ENCODE results near the gene ARHGAP42.

The ARHGAP42 gene

DNA sequence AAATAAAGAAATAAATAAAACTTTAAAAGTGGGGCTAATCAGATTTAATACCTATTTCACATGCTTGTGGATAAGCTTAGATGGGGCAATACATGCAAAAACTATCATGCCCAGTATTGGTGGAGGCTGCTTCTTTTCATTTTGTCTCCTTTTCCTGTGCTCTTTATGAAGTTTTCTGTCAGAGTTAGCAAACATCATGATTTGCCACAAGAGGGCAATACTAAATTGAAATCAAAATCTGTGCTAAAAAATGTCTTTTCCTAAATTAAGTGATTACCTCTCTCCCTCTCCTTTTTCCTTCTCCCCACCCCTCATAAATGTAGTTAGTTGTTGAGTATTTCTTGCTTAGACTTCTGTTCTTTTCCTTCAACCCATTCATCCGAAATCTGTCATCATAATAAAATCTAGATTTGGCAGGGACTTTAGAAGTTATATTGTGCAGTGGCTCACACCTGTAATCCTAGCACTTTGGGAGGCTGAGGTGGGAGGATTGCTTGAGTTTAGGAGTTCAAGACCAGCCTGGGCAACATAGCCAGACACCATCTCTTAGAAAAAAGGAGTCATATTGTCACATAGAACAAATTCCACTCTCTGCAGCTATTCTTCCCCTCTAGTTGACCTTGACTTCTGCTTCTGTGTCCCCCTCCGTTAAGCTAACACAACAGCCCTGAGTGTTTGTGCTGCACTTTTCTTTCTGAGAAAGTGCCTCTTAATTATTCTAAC is 4.7 kb upstream of the ARHGAP42 start:
- DNase-seq (ENCODE audit: low read depth), result no peak

DNA sequence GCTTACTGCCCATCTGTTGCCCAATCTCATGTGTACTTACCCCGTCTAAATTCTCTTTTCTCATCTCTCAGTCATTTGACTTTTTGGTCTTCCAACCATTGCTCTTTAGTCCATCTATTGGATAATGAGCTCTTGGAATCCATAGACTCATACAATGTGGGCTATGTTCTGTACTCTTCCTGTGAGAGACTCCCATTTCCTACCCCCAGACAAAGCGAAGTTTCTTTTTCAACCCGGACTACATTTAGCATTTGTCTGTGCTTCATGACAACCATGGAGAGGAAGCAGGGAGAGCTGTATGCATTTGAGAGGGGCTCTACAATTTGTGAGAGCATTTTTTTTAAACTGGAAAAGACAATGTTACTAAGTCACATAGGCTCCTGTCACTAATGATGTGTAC is 4.0 kb upstream of the ARHGAP42 start:
- no peak for DNase-seq (ENCODE audit: low read depth)

DNA sequence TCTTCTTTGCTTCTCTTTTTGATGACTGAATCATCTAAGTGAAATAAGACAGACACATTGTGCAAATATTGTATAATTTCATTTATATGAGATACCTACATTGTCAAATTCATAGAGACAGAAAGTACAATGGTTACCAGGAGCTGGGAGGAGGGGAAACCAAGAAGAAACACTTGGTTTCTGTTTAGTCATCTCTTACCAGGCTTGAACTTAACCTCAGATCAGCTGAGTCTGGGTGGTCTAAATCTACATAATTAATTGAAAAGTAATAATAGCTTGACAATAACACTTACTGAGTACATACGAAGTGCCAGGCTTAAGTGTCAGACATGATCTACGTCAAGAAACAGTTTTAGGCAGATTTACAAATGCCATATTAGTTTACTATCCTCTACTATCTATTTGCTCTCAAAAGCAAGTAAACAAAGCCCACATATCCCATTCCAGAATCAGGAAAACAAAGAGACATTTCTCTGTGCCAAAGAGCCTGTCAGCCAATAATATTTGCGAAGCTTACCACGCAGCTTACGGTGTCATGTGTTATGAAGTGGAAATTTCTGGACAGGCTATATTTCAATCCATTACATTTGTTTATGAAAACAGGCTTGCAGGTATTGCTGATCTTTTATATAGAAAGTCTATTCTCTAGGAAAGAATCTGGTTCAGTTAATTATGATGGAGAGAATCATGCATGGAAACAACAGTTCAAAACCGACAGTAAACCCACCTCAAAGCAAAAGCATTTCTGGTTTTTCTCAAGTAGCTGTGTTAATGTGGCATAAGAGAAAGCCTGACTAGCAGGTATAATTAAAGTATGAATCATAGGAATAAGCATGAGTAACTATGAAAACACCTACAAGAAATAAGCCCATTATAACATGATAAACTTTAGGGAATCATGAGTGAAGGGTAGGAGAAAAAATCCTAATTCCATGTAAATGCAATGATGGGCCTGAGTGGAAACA is 2.7 kb upstream of the ARHGAP42 start:
- DNase-seq (ENCODE audit: low read depth), result no peak

DNA sequence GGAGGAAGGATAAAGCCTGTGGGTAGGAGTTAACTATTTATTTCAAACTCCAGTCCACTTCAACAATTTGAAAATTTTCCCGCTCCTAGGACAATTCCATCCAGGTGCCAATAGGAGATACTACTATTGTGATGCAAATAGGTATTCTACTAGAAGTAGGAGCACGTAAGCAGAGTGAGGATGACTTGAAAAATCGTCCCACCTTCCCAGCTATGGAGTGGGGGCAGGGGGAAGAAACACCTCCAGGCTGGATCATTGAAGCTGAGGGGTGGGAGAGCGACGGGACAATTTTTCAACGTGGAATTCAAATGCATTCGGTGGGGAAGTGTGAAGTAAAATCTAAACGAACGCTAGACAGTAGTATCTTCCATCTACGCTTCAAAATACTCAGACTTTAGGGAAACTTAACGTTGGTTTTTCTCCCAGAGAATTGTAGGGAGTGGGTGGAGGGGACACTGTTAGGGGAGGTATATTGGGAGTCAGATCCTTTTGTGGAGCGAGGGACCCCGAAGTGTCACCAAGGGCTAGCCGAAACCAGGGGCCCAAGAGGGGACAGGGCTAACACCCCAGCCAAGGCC is 523 bp upstream of the ARHGAP42 start:
- no peak for DNase-seq (ENCODE audit: low read depth)

DNA sequence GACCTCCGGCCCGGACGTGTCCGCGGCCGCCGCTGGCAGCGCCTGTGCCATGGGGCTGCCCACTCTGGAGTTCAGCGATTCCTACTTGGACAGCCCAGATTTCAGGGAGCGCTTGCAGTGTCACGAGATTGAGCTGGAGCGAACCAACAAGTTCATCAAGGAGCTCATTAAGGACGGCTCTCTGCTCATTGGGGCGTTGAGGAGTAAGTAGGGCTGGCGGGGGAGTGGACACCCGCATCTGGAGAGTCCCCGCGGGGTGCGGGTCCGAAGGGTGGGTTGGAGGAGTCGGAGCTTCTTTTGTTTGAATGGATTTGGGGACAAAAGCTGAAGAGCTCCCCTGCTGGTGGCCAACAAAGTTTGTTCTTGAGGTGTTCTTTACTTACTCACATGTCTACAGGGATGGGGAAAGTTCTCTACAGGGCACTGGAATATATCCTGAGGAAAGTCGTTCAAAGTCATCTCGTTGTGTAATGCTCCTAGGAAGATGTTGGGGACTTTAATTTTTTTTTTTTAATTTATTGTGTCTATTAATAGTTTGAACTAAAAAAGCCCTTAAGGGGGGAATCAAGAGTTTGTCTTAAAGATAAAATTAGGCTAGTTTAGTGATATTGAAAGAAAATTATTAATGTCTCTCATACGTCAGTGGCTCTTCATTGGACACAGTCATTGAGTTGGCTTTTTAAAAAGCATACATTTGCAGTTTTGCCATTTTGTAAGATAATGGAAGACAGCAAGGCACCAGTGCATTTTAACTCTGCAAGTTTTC is 725 bp downstream of the ARHGAP42 start:
- no peak for DNase-seq (ENCODE audit: low read depth)

DNA sequence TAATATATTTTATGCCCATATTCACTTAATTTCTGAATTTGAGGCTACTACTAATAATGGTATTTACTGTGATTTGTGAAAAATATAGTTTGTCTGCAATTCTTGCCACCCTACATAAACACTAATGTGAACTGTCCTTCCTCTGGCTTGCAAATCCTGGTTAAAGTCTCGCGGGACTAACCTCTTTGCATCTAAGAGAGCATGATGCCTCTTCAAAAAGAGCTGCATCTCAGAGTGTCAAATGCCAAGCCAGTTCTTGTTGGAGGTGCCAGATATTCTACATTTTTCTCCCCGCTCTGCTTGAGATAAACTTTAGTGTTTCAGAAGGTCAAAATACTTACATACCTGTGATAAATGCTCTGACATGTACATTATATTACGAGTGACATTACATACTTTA is 2.1 kb downstream of the ARHGAP42 start:
- no peak for DNase-seq (ENCODE audit: low read depth)

DNA sequence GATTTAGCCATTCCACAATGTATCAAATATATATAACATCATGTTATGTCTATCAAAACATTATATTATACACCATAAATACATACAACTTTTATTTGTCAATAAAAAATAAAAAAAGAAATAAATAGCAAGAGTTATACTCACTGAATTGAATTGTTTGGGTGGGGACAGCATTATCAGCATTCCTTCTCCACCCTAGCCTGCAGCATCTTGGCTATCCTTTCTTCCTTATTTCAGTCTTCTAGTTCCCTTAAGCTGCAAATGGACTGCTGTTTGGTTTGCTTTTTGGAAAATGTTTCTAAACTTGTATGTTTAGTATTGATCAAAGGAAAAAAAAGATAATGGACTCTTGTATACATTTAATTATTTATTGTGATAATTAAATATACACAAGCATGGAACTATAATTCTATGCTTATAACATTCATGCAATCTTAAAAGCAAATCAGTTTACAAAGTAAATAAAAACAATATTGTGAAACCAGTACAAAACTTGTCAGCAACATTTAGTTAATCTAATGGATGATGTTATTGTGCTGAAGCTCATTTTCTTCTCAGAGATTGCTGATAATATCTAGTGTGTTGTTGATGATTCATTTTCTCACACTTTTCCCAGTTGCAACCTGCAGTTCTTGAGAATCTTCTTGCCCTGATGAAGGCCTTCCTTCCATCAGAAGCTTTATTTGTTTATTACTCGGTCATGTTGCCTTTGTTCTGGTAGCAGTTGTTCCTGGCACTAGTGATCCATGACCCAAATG is 5.0 kb downstream of the ARHGAP42 start:
- no peak for DNase-seq (ENCODE audit: low read depth)

DNA sequence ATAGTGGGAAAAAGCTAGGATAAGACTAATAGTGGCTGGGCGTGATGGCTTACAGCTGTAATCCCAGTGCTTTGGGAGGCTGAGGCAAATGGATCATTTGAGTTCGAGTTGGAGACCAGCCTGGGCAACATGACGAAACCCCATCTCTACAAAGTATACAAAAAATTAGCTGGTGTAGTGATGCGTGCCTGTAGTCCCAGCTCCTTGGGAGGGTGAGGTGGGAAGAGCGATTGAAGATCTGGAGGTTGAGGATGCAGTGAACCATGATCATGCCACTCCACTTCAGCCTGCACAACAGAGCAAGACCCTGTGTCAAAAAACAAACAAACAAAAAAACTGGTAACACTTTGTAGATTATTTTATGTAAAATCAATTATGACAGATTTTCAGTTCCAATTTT is 8.8 kb downstream of the ARHGAP42 start:
- DNase-seq (ENCODE audit: low read depth), result no peak

DNA sequence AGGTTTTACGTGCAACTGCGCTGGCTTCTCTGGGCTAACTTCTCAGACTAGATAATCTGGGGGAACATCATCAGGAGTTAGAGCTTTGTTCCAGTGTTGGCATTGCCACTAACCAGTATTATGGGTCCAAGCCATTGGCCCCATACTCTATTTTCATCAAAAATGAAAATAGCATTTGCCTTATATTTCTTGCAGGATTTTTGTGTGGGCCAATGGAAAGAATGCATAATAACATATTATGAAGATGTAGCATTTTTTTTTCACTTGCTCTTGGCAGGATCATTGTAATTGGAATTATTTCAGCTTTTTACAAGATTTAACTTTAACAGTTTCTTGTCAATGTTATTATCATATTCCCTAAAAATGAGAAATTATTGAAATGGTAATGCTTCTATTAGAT is 16.1 kb downstream of the ARHGAP42 start:
- no peak for DNase-seq (ENCODE audit: low read depth)

DNA sequence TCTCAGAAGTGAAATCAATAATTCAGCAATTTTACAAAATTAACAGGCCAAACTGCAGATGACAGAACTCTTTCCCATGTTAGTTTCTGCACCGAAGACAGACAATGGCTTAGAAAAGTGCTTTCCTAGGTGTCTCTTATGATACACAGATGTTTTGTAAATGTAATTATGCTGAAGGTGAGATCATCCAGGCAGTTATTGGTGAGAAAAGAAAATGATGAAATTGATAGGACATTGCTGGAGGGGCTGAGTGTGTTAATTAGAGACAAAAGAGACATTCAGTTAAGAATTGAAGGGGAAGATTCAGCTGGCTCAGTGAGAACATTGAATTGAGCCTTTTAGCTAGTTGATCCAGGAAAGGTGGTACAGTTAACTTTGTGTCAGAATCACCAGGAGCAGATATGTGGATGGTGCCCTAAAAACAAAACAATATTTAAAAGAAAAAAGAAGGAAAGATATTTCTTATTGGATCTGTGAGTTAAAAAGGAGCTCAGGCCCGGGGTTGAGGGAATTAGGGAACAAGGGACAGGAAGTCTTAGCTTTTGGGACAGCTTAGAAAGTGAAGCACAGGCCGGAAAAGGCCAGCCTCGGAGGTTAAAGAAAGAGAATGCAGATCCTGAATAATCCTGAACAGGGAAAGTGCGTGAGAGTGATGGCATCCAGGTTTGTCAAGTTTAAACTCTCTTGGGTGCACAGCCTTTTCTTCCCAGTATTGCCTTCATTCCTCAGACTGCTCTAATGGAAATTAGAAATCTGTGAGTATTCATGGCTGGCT is 16.9 kb downstream of the ARHGAP42 start:
- DNase-seq (ENCODE audit: low read depth), result no peak

DNA sequence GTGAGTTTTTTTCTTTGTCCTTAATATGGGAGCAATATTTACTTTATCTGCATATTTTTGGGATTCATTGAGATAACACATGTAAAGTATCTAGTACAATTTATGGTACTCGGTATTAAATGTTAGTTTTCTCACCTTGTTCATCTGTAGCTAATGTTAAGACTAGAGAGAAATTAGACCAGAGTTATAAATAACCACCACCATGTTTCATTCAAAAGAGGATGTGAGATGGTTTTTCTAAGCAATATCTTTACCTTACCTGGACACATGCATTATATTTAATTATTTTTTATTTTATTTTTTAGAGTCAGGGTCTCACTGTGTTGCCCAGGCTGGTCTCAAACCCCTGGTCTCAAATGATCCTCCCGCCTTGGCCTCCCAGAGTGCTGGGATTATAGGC is 18.4 kb downstream of the ARHGAP42 start:
- DNase-seq (ENCODE audit: low read depth), result no peak

DNA sequence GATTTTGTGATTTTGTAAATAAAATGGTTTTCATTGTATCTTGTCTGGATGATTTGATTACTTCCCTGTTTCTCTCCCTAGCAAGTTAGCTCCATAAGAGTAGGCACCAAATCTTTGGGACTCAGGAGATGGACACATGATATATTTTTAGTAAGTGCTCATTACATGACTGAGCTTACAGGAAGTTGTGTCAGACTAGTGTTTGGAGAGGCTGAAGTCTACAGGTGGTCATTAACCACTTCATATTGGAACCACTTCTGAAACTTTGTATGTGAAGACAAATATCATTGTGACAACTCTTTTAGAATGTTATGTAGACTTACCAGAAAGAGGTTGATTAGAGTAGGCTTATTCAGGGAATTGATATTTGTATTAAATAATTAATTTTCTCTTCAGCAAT is 19.1 kb downstream of the ARHGAP42 start:
- DNase-seq (ENCODE audit: low read depth), result no peak

DNA sequence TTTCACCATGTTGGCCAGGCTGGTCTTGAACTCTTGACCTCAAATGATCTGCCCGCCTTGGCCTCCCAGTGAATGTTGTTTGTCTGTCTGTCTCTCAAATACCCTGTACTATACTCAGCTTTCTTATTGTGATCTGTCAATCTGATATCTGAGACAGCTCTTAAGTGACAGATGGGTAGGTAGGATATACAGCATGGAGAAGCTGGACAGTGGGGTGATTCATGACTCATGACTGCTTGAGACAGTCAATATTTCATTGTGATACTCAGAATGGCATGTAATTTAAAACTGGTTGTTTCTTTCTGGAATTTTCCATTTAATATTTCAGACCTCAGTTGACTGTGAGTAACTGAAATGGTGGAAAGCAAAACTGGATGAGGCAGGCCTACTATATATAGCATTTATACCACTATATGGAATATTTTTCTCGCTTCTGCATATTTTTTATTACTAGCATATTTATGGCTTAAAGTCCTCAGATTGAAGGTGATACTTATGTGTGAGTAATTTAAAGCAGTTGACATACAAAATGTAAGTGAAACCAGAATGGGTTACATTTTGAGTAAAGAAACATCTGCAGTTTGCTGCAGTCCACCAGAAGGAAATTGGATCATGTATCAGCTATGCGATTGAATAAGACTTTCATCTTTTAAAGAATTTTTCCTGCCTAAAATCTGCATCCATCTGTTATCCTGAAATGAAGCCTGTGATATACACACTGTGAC is 22.3 kb downstream of the ARHGAP42 start:
- DNase-seq (ENCODE audit: low read depth), result no peak

DNA sequence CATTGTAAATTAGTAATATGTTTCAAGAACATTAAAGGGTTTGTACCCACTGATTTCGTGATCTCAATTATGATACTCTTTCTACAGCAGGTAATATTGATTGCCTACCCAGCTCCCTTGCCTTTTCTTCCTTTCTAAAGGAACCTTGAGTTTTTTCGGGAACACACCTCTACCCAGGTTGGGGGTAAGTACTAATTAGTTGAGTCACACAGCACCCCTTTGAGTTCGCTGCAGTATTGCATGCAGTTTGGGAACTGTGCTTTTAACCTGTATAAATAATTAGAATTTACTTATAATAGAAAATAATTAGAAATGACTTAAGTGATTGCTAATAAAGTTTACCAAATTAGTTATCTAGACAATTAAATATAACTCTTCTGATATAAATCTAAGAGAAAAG is 24.9 kb downstream of the ARHGAP42 start:
- DNase-seq (ENCODE audit: low read depth), result no peak

DNA sequence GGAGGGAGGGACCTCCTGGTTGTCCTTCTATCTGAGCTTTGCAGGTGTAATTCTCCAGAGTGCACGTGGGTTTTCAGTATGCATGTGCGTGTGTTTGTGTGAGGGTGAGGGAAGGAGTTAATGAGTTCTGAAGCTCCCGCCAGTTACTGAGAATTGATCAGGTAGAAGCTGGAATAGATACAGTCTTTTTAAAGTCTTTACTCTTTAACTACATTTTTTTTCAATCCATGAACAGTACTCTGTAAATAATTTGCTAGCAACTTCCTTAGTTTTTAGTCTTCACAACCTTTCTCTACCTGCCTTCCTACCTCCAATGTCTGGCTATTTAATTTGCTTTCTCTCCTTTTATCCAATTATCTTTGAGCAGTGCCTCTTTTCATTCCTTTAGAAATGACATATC is 25.5 kb downstream of the ARHGAP42 start:
- DNase-seq (ENCODE audit: low read depth), result no peak

DNA sequence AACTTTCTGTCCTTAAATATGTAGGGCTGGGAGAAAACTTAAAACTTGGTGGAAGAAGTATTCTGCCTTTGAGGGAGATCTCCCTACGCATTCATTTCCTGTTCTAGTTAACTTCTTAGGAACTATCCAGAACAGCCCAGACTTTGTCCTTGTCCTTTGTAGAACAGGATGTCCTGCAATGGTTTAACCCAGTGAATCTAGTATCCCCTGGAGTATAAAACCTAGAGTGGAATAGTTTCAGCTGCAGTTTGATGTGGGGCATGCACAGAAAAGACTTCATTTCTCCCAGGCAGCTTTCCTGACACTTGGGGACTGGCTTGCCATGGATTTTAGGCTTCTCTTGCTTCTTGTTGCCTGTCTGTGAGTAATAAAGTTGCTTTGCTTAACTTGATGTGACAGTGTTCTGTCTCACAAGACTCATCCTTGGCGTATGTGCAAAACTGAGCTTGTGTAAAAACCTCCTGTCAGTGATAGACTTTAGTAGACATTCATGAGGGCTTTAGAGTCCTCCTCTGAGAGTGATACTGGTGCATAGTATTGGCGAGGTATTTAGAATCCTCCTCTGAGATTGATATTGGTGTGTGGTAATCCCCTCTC is 28.2 kb downstream of the ARHGAP42 start:
- DNase-seq (ENCODE audit: low read depth), result no peak

DNA sequence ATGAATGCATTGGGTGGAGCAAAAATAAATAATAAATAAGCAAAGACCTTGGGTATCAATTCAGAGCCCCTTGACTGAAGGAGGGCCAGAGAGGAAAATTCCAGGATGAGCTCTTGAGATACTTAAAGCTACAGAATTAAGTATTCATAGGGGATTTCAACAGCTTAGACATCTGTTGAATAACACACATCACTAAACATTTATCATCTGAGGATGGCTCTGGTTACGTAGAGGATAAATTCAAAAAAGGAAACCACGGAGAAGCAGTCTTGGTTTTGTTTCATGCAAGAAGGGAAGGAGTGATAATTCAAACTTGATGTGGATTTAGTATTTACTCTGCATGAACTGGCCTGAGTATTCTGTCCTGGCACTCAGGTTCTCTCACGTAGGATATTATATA is 29.8 kb downstream of the ARHGAP42 start:
- no peak for DNase-seq (ENCODE audit: low read depth)

DNA sequence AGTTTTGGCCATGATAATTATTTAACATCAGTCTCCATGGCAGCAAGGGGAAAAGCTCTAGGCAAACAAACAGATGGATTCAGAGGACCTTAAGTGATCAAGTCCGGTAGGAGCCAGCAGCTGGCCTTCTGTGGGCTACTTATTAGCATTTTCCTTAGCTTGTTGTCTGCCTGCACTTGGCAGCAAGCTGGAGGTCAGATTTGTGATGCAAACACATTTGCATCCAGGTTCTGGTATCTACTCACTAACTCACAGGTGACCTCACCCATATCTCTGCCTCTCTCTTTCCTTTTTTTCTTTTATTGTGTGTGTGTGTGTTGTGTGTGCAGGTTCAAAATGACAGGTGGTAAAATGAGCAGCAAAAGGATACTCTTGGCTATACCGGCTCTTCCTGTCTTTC is 32.3 kb downstream of the ARHGAP42 start:
- no peak for DNase-seq (ENCODE audit: low read depth)

DNA sequence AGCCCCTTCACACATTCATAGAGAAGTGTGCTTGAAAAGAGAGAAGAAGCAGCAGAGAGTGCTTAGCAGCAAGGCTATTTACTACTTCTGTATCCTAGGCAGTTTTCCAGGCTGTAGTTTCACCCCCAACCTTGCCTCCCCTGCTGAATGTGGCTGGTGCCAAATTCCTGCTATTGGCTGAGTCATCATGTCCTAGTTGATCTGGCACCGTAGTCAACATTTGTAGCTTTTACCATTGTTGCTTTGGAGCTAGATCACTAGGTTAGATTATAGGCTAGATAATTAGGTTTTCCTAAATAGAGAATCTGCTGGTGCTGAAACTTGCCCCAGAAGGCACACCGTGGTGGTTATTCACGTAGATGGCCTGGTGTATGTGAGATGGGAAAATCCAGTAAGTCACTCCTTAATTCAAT is 32.7 kb downstream of the ARHGAP42 start:
- DNase-seq (ENCODE audit: low read depth), result no peak

DNA sequence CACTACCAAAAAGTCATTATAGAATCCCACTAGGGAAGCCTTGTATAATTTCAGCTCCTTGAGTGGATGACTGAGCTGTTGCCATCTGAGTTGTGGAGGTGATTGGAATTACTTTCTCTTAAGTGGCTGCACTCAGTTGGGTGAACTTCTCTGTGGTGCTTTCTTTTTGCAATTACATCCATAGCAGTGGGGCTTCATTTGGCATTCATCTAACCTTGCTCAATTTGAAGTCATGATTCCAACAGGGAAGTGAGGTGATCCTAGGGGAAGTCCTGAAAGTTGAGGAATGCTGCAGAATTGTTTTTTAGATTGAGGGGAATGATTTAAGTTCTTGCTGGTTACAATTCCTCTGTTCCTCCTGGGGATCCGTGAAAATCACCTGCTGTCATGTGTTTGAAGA is 39.6 kb downstream of the ARHGAP42 start:
- DNase-seq (ENCODE audit: low read depth), result no peak
